GM12873 (cell line): ENCODE measurements around the gene HECTD2.

Experiments used
- TF ChIP-seq, protein P1 (sequence below): IDR thresholded peaks from 2 replicates; pipeline ENCODE4 v1.5.1; 2012; ENCODE audit warnings: low read depth, mild to moderate bottlenecking, moderate library complexity, low read length, control low read depth; ENCODE audit not compliant: insufficient read depth; ENCODE audit errors: missing control alignments

The HECTD2 gene

DNA sequence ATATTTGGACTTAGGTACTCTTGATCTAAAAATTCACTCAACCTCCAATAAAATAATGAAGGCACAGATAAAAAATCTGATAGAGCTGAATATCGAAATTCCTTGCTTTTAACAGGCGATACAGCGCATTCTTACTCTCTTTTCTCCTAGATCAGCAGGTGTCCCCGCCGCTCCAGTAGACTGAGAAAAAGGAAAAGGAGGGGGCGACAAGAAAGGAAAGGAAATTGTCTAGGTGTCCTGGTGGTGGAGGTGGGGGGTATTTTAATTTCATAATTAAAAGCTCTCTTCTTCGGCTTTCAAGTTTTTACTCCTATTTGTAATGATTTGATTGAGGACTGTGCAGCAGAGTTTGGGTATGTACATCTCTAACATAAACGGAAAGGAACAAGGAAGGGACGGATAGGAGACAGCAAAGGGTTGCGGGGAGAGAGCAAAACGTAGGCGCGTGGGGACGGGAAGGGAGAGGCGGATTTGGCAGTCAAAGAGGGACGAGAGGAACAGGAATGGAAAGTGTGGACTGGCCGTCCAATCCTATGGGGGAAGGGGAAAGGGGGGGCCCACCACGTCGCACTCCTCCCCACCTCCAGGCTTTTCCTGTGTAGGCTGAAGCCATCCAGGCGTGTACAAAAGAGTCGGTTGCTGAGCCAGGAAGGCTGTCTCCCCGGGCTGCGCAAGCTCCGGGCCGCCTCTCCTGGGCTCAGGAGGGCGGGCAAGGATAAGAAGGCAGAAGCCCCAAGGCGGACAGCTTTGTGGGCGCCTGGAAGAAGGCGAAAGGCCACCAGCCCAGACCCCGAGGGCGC, 875 bp upstream of the HECTD2 start:
- TF ChIP-seq, protein P1, sequence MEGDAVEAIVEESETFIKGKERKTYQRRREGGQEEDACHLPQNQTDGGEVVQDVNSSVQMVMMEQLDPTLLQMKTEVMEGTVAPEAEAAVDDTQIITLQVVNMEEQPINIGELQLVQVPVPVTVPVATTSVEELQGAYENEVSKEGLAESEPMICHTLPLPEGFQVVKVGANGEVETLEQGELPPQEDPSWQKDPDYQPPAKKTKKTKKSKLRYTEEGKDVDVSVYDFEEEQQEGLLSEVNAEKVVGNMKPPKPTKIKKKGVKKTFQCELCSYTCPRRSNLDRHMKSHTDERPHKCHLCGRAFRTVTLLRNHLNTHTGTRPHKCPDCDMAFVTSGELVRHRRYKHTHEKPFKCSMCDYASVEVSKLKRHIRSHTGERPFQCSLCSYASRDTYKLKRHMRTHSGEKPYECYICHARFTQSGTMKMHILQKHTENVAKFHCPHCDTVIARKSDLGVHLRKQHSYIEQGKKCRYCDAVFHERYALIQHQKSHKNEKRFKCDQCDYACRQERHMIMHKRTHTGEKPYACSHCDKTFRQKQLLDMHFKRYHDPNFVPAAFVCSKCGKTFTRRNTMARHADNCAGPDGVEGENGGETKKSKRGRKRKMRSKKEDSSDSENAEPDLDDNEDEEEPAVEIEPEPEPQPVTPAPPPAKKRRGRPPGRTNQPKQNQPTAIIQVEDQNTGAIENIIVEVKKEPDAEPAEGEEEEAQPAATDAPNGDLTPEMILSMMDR, result no peak

GRCh38 chr10:91410638-91411371, 661 bp downstream of the HECTD2 start:
- TF ChIP-seq, protein P1, result peak; percentile 2

- TF ChIP-seq, protein P1, result no peak
Observed at GRCh38 chr10:91411621-91412020, 1.5 kb downstream of the HECTD2 start.

DNA sequence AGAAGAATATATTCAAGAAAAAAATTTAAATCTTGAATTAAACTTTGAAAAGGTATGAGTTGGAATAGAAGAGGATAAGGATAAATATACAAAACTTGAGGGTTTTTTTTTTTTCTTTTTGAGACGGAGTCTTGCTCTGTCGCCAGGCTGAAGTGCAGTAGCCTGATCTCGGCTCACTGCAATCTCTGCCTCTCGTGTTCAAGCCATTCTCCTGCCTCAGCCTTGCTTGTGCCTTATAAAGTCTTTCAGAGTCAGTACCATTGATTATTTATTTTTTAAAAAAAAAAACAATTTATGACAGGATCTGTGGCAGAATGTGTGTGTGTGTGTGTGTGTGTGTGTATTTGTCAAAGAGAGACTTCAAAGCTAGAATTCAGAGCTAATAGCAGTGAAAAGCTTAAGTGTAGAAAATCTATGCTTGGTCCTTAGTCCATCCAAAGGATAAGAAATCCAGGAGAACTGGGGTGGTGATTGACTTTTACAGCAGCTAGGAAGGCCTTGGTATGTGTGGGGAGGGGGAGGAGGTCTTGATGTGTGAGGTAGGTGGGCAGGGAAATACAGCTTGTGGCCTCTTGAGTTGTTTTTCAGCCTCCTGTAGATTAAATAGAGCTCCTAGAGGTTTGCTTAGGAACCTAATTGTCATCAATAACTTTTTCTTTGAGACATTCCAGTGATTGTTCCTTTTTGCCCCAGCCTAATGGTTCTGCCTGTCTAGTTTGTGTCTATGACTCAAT, 2.4 kb downstream of the HECTD2 start:
- TF ChIP-seq, protein P1, result no peak

GRCh38 chr10:91415816-91416215, 5.7 kb downstream of the HECTD2 start:
- TF ChIP-seq, protein P1, result no peak

DNA sequence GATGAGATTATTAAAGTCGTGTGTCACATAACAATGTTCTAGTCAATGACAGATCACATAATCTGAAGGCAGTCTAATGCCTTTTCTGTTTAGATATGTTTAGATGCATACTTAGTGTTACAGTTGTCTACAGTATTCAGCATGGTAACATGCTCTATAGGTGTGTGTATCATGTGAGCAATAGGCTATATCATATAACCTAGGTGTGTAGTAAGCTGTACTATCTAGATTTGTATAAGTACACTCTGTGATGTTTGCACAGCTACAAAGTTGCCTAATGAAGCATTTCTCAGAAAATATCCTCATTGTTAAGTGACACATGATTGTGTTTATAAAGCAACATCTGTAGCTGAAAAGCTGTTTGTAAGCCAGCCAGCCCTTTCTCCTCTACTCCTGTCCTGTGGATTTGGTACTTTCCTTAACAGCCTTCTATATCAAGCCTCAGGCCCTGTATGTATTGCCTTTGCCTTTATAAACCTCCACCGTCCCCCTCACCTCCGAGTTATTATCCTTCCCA, 6.3 kb downstream of the HECTD2 start:
- TF ChIP-seq, protein P1, result no peak

GRCh38 chr10:91418416-91418815, 8.3 kb downstream of the HECTD2 start:
- TF ChIP-seq, protein P1, result no peak
